Stimulated activated CD4-positive, alpha-beta T cell treated with anti-CD3 and anti-CD28 coated beads, Interleukin-15, amount 100 ng/mL, for 48 hours (primary cell): ENCODE measurements around the gene LCN15.

Experiments used
- DNase-seq, 2 donors: peaks; one replicate each; pipeline ENCODE4 v3.0.0-alpha.2; 2020; ENCODE audit warnings: low read depth in 2 of 2

The LCN15 gene

GRCh38 chr9:136740971-136741882 lies 23.1 kb downstream of the LCN15 start:
- DNase-seq = no peak

GRCh38 chr9:136740491-136740890 lies 23.8 kb downstream of the LCN15 start:
- DNase-seq = no peak

- no peak for DNase-seq
Observed at GRCh38 chr9:136740069-136740468, 24.2 kb downstream of the LCN15 start.

GRCh38 chr9:136739509-136739908 lies 24.8 kb downstream of the LCN15 start:
- DNase-seq = no peak

- DNase-seq = no peak
Observed at GRCh38 chr9:136738960-136739359, 25.4 kb downstream of the LCN15 start.

- DNase-seq = no peak
Observed at GRCh38 chr9:136735812-136736480, 28.4 kb downstream of the LCN15 start.

- DNase-seq = no peak
Observed at GRCh38 chr9:136734837-136735496, 29.4 kb downstream of the LCN15 start.

- no peak for DNase-seq
Observed at GRCh38 chr9:136733611-136734010, 30.7 kb downstream of the LCN15 start.

- DNase-seq = no peak
Observed at GRCh38 chr9:136732444-136733178, 31.7 kb downstream of the LCN15 start.

- DNase-seq = no peak
Observed at GRCh38 chr9:136729926-136730325, 34.4 kb downstream of the LCN15 start.

GRCh38 chr9:136729144-136729543 lies 35.2 kb downstream of the LCN15 start:
- DNase-seq = no peak

GRCh38 chr9:136728548-136729123 lies 35.7 kb downstream of the LCN15 start:
- DNase-seq = no peak

GRCh38 chr9:136728080-136728547 lies 36.2 kb downstream of the LCN15 start:
- peak; percentile 83 to 84 for DNase-seq

GRCh38 chr9:136726631-136727191 lies 37.6 kb downstream of the LCN15 start:
- DNase-seq = no peak

- no peak for DNase-seq
Observed at GRCh38 chr9:136726118-136726517, 38.2 kb downstream of the LCN15 start.

- no peak for DNase-seq
Observed at GRCh38 chr9:136725612-136726011, 38.7 kb downstream of the LCN15 start.

- no peak for DNase-seq
Observed at GRCh38 chr9:136724772-136725171, 39.5 kb downstream of the LCN15 start.

GRCh38 chr9:136723989-136724388 lies 40.3 kb downstream of the LCN15 start:
- DNase-seq = no peak

- DNase-seq = no peak
Observed at GRCh38 chr9:136723362-136723976, 40.8 kb downstream of the LCN15 start.

GRCh38 chr9:136722969-136723356 lies 41.4 kb downstream of the LCN15 start:
- DNase-seq = no peak
